Bone marrow (tissue), 2 donors: ENCODE results near the gene LRFN2.

ENCODE experiments used
- DNase-seq, 2 donors: peaks; one replicate each; lab custom pipeline; 2025; lab: John Stamatoyannopoulos, UW

LRFN2 gene

DNA sequence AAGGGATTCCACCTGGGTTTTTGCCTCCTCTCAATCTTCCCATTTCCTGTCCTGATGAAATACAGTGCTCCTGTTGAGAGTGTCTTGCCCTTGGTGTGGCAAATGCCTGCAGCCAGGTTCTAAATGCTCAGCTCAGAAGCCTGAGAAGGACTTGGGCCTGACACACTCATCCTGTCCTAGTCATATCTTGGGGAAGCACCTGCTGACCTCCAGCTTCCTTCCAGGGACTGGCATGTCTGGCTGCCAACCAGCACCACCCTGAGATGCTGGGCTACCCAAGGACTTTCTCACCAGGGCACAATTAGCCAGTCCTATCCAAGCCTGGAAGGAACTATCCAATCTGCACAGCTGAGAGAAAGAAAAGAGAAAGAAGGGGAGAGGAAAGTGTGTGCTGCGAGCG lies 43.4 kb downstream of the LRFN2 start:
- DNase-seq: no peak

DNA sequence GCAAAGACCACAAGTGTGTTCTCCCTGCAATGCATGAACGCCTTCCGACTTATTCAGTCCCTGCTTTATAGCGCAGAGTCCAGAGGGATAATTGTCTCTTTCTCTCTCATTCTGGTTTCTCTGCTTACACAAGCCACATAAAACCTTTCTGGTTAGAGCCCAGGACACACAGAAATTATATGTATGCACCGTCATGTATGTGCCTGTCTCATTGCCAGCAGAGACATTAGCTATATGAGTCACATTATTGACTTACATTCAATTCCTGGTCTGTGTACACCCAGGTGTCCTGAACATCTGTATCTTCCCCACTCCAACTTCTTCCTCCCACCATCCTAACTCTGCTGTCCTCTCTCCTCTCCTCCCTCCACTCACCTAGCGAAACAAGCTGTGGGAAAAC lies 44.0 kb downstream of the LRFN2 start:
- DNase-seq: no peak

DNA sequence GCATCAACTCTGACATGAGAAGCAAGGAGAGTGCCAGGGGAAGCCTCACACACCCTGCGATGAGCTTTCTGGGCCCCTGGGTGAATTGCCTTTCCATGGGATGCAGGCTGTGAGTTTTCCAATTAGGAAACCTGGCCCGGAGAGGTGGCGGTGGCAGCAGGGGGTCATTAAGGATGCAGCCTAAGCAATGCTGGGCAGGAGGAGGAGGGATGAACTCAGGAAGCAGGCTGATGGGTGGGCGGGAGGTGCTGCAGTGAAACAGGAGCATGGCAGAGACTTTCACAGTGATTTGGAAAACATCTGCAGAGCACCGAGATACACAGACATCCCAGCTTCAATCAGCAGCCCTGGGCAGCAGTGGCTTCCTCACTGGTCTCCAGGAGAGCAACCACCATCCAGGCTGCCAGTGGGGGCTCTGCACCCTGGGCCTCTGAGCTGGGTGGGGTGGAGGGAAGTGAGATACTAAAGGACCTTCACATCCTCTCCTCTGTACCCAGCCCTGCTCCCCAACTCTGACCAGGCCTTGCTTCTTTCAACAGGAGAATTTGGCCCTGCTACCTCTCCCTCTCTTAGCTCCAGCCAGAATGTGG lies 44.9 kb downstream of the LRFN2 start:
- DNase-seq: no peak

DNA sequence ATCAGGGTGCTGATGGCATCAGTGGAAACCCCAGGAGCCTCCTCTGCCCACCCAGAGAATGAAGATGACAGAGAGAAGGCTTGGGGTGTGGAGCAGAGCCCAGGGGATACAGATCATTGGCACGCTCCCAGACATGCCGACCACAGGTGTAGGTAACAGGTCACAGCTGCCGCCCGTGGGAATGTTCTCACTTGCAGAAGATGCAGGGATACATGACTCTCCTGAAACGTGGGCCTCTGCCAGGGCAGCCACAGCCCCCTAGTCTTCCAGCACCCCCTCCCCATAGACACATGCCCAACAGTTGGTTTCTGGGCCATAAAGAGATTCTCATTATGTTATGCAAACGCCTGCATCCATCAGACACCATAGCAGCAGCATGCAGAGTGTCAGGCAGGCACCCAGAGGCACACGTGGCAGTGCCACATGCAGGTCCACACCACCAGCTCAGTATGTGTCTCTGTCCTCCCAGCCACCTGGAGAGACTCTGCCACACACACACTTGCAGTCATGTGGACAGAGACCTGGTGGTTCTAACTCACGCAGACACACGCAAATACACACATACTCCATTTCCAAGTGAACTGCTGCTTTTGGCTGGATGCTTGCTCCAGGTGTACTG lies 45.5 kb downstream of the LRFN2 start:
- no peak for DNase-seq

DNA sequence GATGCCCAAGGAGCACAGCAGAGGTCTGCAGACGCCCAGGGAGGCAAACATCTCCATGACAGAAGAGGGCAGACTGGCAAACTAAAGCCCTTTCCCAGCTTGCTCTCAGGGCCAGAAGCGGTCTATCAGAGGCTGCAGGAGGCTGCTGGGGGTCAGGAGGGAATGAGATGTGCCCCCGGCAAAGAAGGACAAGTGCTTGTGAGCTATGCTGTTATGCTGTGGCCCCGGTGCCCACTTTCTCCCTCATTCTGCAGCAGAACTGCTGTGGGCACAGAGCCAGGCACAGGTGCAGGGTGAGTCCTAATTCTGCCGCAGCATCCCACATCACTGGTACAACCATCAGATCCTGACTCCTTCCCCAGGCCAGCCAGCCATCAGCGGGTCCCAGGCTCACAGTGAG lies 46.4 kb downstream of the LRFN2 start:
- DNase-seq: no peak

DNA sequence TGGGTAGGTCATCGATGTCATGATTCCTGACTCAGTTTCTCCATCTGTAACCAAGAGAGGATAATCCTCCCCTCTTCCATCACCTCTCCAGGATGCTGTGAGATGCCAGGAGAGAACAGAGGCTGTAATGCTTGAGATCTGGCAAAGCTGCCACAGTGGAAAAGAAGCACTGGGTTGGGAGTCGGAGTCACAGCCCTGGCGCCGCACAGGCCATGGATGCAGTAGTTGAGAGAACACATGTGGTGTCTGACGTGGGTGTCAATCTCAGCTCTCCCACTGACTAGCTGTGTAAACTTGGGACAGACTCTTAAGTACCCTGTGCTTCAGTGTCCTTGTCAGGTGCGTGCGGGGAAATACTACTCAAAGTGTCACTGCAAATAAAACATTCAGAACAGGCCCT lies 47.3 kb downstream of the LRFN2 start:
- DNase-seq: no peak

DNA sequence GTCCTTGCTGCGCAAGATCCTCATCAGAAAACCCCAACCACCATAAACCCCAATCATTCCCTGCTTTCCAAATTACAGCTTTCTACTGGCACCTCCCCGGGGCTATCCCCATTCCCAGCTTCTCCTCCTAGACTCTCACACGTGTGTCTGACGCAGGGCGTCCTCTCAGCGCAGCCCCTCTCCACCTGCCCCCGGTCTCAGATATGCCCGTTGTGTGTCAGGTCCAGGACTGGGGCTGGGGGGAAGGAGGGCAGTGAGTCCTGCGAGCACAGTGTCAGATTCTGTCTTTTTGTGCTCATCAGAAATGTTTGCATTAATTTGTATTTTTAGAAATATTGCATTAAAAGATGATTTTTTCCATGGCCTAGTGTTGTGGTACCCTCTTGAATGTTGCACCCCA lies 48.6 kb downstream of the LRFN2 start:
- no peak for DNase-seq

DNA sequence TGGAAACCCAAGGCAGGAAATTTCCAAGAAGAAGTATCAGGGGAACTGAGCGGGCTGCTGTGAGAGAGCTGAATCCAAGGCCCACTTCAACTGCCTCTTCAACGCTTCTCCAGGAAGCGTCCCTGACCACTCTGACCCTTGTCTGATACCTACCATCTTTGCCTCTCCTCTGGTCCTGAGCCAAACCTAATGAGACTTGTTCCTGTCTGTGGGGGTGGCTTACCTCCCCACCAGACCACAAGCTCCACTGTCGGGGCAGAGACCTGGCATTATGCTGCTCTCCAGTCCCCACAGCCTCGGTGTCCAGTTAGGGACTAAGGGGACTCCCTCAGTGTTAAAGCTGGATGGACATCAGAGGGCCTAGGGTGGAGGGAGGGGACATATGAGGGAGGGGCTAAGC lies 49.7 kb downstream of the LRFN2 start:
- no peak for DNase-seq

DNA sequence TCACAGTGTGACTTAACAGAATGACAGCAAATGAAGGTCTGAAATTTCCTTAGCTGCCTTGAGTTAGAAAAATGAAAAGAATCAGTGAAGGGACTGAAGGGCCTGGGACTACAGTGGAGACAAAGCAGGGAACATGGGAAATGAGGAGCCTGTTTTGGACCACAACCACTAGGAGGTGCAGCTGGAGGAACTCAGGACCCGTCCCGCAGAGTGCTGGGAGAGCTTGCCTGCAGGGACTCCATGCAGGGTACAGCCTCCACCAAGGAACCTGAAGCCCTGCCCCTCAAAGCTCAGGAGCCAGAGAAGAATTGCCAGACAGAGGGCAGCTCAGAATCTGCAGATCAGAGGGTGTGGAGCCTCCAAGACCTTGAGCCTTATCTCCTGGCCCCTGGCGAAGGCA lies 50.7 kb downstream of the LRFN2 start:
- no peak for DNase-seq

DNA sequence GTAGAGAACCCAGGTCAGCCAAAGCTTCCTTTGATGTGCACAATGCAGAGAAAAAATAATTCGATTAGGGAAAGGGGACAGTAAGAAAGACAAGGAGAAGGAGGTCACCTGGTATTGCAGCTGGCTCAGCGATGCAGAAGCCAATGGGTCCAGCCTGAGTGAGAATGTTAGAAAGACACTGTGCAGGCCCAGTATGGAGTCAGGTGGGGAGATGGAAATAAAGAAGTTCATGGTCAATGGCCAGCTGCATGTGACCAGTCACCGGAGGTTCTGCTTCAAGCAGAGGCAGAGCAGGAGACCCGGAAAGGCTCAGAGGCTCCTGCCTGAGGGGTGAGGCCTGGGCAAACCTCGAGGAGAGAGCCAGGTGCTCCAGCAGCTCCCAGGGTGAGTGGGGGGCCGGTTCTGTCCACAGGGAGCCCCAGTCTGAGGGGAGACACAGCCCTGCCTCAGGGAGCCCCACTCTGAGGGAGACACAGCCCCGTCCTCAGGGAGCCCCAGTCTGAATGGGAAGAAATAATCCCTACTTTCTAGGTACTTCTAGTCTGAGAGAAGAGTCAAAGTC lies 51.3 kb downstream of the LRFN2 start:
- no peak for DNase-seq

DNA sequence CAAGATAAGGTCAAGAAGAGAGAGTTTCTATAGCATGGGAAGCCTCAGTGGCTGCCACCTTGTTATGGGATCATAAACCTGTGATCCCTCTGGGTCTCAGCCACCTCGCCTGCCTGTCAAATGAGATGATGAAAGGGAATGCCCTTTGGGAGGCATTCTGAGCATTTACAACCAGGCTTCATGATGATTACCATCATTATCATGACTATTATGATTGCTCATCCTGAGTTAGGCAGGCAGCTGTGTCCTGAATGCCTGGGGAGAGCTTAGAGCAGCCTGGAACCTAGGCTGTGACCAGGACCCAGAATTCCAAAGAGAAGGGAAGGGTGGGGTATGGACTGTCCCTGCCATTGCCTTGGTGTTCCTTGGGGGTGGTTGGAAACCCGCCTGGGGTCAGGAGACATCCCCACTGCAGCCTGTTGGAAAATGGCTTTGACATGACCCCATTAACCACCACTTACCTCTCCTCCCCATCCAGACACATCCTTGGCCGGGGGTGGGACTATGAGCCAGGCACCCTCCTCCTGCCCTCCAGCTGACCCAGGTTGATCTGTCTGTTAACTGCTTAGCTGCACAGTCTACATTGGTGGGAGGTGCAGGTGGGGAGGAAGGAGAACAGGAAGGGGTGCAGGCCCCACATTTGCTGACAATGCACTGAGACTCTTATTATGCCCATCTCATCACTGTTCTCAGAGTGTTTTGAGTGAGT lies 51.9 kb downstream of the LRFN2 start:
- no peak for DNase-seq

DNA sequence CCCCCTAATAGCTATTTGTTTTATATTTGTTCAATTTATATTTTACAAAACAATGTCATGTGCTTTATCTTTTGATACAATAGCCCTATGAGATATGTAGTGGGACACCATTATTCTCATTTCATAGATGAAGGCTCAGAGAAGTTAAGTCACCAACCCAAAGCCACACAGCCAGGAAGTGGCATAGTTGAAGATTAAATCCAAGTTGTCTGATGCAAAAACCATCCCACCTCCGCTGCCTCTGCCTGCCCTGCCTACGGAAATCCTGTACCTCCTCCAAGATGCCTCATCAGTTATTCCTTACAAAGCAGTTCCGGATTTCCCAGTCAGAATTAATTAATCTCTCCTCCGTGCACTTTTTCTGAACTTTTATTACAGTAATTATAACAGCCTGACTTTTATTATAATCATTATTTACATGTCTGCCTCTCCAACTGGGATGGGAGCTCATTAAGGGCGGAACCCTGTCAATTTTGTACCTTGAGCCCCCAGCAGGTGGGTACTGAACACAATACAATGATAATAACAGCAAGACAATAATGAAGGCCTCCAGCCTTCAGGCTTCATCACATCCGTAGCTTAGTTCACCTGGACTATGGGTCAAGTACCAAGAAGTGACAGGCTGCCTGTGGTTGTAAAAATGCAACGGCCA lies 54.7 kb downstream of the LRFN2 start:
- DNase-seq: no peak

DNA sequence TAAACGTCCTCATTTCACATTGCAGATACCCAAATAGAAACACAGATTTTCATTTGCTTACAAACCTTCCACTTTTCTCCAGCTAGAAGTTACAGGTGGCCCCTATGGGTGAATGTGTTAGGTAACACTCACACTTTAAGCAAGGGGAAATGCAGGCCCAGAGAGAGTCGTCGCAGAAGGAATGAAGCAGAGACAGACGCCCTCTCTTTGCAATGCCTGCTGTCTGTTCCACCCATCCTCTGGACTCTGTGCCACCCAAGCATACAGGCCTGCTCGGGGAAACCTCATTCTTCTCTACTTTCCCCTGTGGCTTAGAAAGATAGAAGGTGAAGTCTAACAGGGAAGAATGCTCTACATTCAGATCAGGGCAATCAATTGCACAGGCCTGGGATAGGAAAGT lies 57.2 kb downstream of the LRFN2 start:
- DNase-seq: no peak

DNA sequence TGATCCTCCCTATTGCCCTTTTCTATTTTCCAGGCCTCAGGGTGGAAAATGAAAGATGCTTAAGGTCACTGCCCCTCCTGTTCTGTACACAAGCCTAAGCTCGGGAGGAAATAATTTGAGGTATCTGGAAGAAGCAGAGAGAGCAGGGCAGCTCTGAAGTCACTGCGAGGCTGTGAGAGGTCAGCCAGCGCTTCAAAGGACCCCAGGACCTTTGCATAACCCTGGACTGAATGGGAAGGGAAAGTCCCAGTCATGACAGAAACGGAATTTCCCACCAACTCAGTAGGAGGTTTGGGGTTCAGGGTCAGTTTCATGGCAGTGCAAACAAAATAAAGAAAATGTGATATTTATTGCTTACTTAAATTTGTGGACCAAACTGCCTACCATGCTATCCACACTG lies 58.1 kb downstream of the LRFN2 start:
- no peak for DNase-seq

DNA sequence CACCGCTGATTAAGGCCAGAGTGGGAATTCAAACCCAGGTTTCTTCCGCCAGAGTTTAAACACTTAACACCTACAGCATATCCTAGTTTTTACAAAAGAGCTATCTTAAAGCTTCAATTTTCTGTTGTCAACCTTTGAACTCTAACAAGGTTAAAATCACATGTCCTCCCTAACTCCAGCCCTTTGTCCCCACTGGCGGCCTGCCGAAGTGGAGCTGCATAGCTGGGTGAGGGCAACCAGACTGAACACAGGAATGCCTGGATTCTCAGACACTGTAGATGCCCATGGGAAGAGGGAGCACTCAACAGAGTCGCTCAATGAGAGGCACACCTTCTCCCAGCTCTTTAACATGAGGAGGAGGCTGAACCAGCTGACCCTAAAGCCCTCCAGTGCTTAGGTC lies 59.1 kb downstream of the LRFN2 start:
- no peak for DNase-seq

DNA sequence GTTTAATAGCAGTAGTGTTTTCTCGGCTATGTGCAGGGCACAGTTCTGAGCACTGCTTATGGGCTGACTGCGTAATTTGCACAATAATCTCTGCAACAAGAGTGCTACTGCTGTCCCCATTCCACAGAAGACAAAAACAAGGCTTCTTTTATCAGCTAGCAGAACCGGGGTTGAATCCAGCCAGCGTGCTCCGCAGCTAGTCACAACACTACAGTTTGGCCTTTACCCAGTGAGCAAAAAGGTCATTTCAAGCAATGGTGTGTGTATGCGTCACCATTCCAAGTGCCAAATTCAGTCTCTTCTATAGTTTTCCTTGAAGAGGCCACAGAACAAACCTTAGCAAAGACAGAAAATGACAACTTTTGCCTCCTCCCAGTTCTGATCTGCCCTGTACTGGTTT lies 61.1 kb downstream of the LRFN2 start:
- DNase-seq: no peak

DNA sequence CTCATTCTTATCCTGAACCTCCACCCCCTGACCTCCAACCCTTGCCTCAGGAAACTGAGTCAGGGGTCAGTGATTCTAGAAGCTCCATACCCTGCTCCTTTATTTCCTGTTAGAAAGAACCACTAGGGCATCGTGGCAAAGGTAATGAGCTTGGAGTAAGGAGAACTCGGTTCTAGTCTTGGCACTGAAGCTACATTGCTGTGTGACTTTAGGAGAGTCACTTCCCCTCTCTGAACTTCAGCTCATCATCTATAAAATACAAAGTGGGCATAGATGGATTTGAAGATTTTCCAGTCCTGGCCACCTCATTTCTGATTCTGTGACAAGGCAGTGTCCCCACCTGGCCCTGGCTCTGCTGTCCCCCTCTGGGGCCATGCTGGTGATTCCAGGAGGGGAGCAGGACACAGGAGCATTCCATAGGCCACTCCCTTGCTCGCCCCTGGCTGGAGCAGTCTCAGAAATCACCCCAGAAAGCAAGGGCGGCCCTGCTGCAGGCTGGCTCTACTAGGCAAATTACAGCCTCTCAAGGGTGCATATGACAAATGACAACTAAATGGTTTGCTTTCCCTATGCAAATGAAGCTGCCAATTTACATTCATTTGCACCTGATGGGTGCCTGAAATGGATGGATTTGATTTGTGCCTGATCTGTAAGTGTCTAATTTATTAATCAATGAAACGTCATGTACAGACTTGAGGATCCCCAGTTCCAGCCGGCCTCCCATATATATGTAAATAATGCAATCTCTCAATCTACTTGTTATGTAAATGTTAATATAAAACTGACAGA lies 62.2 kb downstream of the LRFN2 start:
- DNase-seq: no peak

DNA sequence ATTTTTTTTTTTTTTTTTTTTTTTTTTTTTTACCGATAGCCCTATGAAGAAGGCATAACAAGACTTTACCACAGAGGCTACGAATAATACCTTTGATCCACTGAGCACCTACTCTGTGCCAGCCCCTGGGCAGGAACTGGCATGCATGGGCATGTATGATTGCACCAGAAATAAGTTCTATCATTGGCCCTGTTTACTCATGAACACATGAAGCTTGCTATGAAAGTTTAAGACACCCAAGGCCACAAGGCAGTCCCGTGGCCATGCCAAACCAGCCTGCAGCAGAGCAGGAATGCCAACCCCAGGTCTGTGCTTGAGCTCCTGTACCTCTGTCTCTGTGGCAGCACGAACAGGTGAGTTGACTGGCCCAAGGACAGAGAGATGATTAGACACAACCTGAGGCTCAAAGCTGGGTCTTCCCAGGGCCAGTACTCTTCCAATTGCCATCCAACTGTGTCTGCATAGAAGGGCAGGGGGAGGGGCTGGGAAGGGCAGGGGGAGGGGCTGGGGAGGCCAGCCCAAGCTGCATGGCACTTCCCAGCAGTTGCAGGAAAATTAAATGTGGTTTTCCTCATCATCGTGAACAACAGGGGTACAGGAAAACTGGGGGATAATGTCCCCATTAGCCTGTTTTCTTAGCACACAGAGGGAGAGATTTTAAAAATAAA lies 63.5 kb downstream of the LRFN2 start:
- no peak for DNase-seq

DNA sequence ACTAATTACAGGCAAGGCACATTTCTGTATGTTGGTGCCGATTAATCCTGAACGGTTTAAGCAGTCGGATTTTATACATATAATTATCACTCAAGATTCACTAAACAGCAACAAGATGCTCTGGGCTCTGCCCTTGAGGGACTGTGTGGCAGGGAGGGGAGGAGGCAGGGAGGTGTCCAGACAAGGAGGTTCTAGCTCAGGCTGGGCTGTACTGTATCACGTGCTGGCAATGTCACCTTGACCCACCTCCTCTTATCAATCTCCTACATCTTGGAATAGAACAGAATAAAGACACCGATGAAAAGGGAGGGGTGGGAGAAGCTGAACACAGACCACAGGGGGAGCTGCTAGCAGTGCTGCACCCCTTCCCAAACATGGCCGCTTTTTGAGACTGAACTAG lies 65.7 kb downstream of the LRFN2 start:
- no peak for DNase-seq

DNA sequence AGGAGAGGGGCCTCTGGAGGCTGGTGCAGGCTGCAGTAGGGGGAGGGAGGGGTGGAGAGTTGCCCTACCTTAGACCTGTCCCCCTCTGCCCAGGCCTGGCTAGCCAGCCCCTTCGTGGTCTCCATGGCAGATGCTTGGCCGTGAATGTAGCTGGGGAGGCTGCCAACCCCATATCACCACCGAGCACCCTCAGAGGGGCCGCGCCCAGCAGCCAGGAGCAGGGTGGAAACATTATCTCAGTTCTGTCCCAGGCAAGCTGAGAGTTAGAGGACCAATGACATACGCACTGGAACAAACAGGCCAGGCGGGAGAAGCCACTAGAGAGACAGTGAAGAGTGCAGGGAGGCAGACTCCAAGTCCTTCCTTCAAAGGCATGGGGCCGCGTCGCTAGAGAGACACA lies 66.5 kb downstream of the LRFN2 start:
- no peak for DNase-seq

DNA sequence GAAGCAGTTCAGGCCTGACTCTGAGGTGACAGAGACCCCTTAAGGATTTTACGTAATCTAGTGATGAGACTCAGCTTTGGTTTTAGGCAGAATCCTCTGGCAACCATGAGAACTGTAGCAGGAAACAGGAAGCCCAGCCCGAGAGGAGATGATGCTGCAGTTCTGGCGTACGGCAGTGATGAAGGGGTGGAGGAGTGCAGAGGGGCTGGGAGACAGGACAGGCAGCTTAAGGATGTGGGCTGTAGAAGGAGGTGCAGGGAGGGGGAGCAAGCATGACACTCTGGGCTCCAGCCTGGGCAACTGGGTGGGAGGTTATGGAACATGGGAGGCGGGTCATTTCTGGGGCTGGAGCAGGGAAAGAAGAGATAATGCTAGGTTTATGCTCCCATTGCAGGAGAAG lies 67.1 kb downstream of the LRFN2 start:
- DNase-seq: no peak

DNA sequence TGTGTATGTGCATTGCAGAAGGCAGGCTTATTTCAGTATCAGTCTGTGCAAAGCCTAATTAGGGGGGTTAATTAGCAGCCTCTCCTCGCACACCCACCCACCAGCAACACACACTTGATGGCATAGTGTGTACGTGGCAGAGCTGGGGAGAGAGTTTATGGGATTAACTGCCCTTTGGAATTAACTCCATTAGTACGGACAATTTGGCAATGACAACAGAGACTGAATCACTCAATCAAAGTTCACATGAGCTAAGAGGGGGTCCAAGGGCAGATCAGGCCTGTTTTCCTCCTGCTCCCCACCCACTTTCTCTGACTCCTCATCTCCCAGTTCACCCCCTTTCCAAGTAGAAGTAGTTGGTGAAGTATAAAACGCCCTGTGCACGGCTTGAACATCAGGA lies 69.5 kb downstream of the LRFN2 start:
- DNase-seq: no peak
